A549 (cell line): ENCODE measurements around the gene LRCOL1. TPM values are rescaled to one million over a fixed set of nuclear protein-coding genes. Genes with fewer than 3 reads are reported as not detected.
A peak's percentile ranks its signal among the peaks of the same experiment; 100 is the strongest.

Experiments
- ATAC-seq, 2 experiments: fragments of 200-7000 bp in 1 of 2; fragments of >200 bp in 1 of 2; cut with Nextera tagmentation in 1 of 2; cut with Tn5 transposase in 1 of 2; 3 replicates each; pipeline versions ENCODE4 v1.8.0 to v1.9.1; 2018 to 2020; ENCODE audit warnings: mild to moderate bottlenecking in 1 of 2, moderate library complexity in 1 of 2
- CTCF ChIA-PET: fragments of 300-600 bp; sonication (Branson Sonifier 250); formaldehyde crosslinking; extraction: SDS; loops from one replicate; lab custom pipeline; 2021; ENCODE audit warnings: antibody characterized with exemption, inconsistent platforms; lab: Yijun Ruan, JAX
- POLR2A ChIA-PET: fragments of 350-600 bp; formaldehyde crosslinking; extraction: SDS; loops from one replicate; lab custom pipeline; 2021; ENCODE audit warnings: antibody characterized with exemption, inconsistent platforms; lab: Yijun Ruan, JAX
- DNase-seq, 2 experiments: peaks; one replicate each; pipeline versions ENCODE4 v3.0.0 to v3.0.0-alpha.2; 2011 to 2016; ENCODE audit warnings: low read depth in 1 of 2, low spot score in 1 of 2
- FAIRE-seq: peaks from 2 replicates; lab custom pipeline; 2011; peaks lifted over from hg19 to GRCh38; lab: Jason Lieb, UNC
- H3K27ac ChIP-seq, 2 experiments: fragments of >200 bp; sonication (Bioruptor Twin); formaldehyde crosslinking; 3 replicates each; pipeline ENCODE4 v1.5.1; 2016 to 2017
- H3K4me1 ChIP-seq: fragments of >200 bp; sonication (Bioruptor Twin); formaldehyde crosslinking; 3 replicates; pipeline ENCODE4 v1.6.1; 2016
- H3K4me2 ChIP-seq: fragments of >200 bp; sonication (Bioruptor Twin); formaldehyde crosslinking; 3 replicates; pipeline ENCODE4 v1.6.1; 2016
- H3K4me3 ChIP-seq: fragments of >200 bp; sonication (Bioruptor Twin); formaldehyde crosslinking; 3 replicates; pipeline ENCODE4 v1.5.1; 2016
- H3K9me3 ChIP-seq: fragments of >200 bp; sonication (Bioruptor Twin); formaldehyde crosslinking; 3 replicates; pipeline ENCODE4 v1.6.1; 2016
- BHLHE40 ChIP-seq: IDR thresholded peaks from 2 replicates; pipeline ENCODE4 v1.6.1; 2012; ENCODE audit warnings: low read depth, low read length, inconsistent platforms
- CBX8 ChIP-seq: fragments of 200-600 bp; sonication (generic); IDR thresholded peaks from 2 replicates; pipeline ENCODE4 v1.6.1; 2016
- CEBPB ChIP-seq, 2 experiments: fragments of >200 bp in 1 of 2; sonication (Bioruptor Twin) in 1 of 2; formaldehyde crosslinking in 1 of 2; IDR thresholded peaks; 2 replicates each; pipeline ENCODE4 v1.6.1; 2012 to 2016
- CTCF ChIP-seq: fragments of >200 bp; sonication (Bioruptor Twin); formaldehyde crosslinking; IDR thresholded peaks from 3 replicates; pipeline ENCODE4 v1.5.1; 2016
- ELK1 ChIP-seq: fragments of 150-350 bp; IDR thresholded peaks from 2 replicates; pipeline ENCODE4 v1.6.1; 2014; ENCODE audit warnings: low read depth, mild to moderate bottlenecking, low read length
- EP300 ChIP-seq, 2 experiments: fragments of >200 bp; sonication (Bioruptor Twin); formaldehyde crosslinking; IDR thresholded peaks; 2 replicates in 1 of 2; 3 replicates in 1 of 2; pipeline ENCODE4 v1.6.1; 2016 to 2017
- ESRRA ChIP-seq: fragments of 150-350 bp; IDR thresholded peaks from 2 replicates; pipeline ENCODE4 v1.6.1; 2014; ENCODE audit warnings: mild to moderate bottlenecking, low read length, borderline replicate concordance
- GATA3 ChIP-seq: IDR thresholded peaks from 2 replicates; pipeline ENCODE4 v1.6.1; 2012; ENCODE audit warnings: borderline replicate concordance
- HDAC2 ChIP-seq: fragments of 200-600 bp; sonication (generic); IDR thresholded peaks from 2 replicates; pipeline ENCODE4 v1.6.1; 2016
- HEYL ChIP-seq: fragments of 250-450 bp; sonication (Bioruptor Pico); IDR thresholded peaks from 2 replicates; pipeline ENCODE4 v1.8.0; 2021; ENCODE audit warnings: mild to moderate bottlenecking, moderate library complexity
- HOXA7 ChIP-seq: fragments of 250-450 bp; sonication (Bioruptor Pico); IDR thresholded peaks from 2 replicates; pipeline ENCODE4 v1.5.0; 2020; ENCODE audit warnings: mild to moderate bottlenecking, moderate library complexity
- HOXB13 ChIP-seq: fragments of 250-450 bp; sonication (Bioruptor Pico); IDR thresholded peaks from 2 replicates; pipeline ENCODE4 v1.5.0; 2020; ENCODE audit warnings: low read depth, mild to moderate bottlenecking, moderate library complexity
- JUN ChIP-seq, 2 experiments: fragments of >200 bp; sonication (Bioruptor Twin); formaldehyde crosslinking; IDR thresholded peaks; 2 replicates in 1 of 2; 3 replicates in 1 of 2; pipeline ENCODE4 v1.6.1; 2016 to 2017
- KDM1A ChIP-seq: fragments of 200-600 bp; sonication (generic); IDR thresholded peaks from 2 replicates; pipeline ENCODE4 v1.6.1; 2016; ENCODE audit warnings: low read depth, mild to moderate bottlenecking
- MAFK ChIP-seq: fragments of 450-650 bp; IDR thresholded peaks from 2 replicates; pipeline ENCODE4 v1.6.1; 2014; ENCODE audit not compliant: partially characterized antibody
- MAX ChIP-seq: IDR thresholded peaks from 2 replicates; pipeline ENCODE4 v1.6.1; 2012
- MYC ChIP-seq: IDR thresholded peaks from 2 replicates; pipeline ENCODE4 v1.6.1; 2012; ENCODE audit warnings: mild to moderate bottlenecking, inconsistent platforms, low read length, improper control_type of control experiment, borderline replicate concordance
- POLR2A ChIP-seq: IDR thresholded peaks from 2 replicates; pipeline ENCODE4 v1.6.1; 2012; ENCODE audit warnings: mild to moderate bottlenecking, low read length
- RAD21 ChIP-seq, 2 experiments: fragments of >200 bp in 1 of 2; sonication (Bioruptor Twin) in 1 of 2; formaldehyde crosslinking in 1 of 2; IDR thresholded peaks in 1 of 2; conservative IDR thresholded peaks in 1 of 2; 2 replicates in 1 of 2; 3 replicates in 1 of 2; pipeline ENCODE4 v1.6.1; 2012 to 2018; ENCODE audit warnings: inconsistent platforms in 1 of 2
- RNF2 ChIP-seq: fragments of 200-600 bp; sonication (generic); IDR thresholded peaks from 2 replicates; pipeline ENCODE4 v1.6.1; 2016; ENCODE audit warnings: low read depth, mild to moderate bottlenecking, antibody characterized with exemption, moderate library complexity, borderline replicate concordance
- SMC3 ChIP-seq: fragments of >200 bp; sonication (Bioruptor Twin); formaldehyde crosslinking; IDR thresholded peaks from 3 replicates; pipeline ENCODE4 v1.6.1; 2018; ENCODE audit warnings: inconsistent platforms
- TFCP2L1 ChIP-seq: fragments of 250-450 bp; sonication (Bioruptor Pico); IDR thresholded peaks from 2 replicates; pipeline ENCODE4 v1.5.0; 2021; ENCODE audit warnings: mild to moderate bottlenecking
- ZNF302 ChIP-seq: fragments of 250-450 bp; sonication (Bioruptor Pico); IDR thresholded peaks from 2 replicates; pipeline ENCODE4 v1.9.0; 2021; ENCODE audit warnings: inconsistent platforms, mild to moderate bottlenecking, moderate library complexity
- ZSCAN20 ChIP-seq: fragments of 250-450 bp; sonication (Bioruptor Pico); IDR thresholded peaks from 2 replicates; pipeline ENCODE4 v1.8.0; 2022; ENCODE audit warnings: mild to moderate bottlenecking, moderate library complexity
- WGBS: methylation state at CpG from one replicate; pipeline ENCODE4 v1.1.6; 2017; ENCODE audit errors: missing lambda C conversion rate; 5-methylcytosine and 5-hydroxymethylcytosine counted together
- polyA plus RNA-seq, 4 experiments: library from polyadenylated mRNA; depleted of rRNA in 3 of 4; stranded (reverse); fragments of >200 nt; fragmentation: RNase III in 1 of 4; extraction: RNeasy Plus Mini Kit Qiagen cat#74134 plus additional on column Dnase treatment in 1 of 4; gene quantifications; 2 replicates in 3 of 4; 3 replicates in 1 of 4; pipeline ENCODE4 v1.2.3, GENCODE V29; 2011 to 2017

The LRCOL1 gene
- polyA plus RNA-seq, 2 of the 4 experiments (the other 2 are of a cell fraction): not detected

- POLR2A ChIA-PET: no interaction called here
- CTCF ChIA-PET: interaction anchor here (1.0 to 5.2 kb wide), 5 partner anchors 9 to 494 kb away, joined by 3 to 33 read pairs (median 3); no protein-coding TSS in a partner anchor
- WGBS: 92% methylated on average over 10 of the region's 10 CpGs
Observed at GRCh38 chr12:132647858-132648257, 37.5 kb upstream of the LRCOL1 start.

GRCh38 chr12:132646850-132647249 lies 36.5 kb upstream of the LRCOL1 start:
- ATAC-seq (no peak), DNase-seq (no peak), FAIRE-seq (no peak)
- no peak for TF ChIP-seq GATA3
- no peak for TF ChIP-seq EP300 (IDR thresholded peaks at IDR 0.05)
- TF ChIP-seq RNF2: no peak
- TF ChIP-seq BHLHE40: no peak
- no peak for TF ChIP-seq ESRRA
- no peak for TF ChIP-seq KDM1A
- TF ChIP-seq MYC: no peak
- no peak for TF ChIP-seq CBX8
- TF ChIP-seq HDAC2: no peak
- TF ChIP-seq MAX: no peak
- TF ChIP-seq TFCP2L1 (CRISPR knock-in tag): no peak
- TF ChIP-seq ZNF302 (CRISPR knock-in tag): no peak
- TF ChIP-seq CTCF: no peak
- TF ChIP-seq ELK1: no peak
- H3K4me2 ChIP-seq: no peak overlapping the region
- 95% methylated on average over 7 of the region's 7 CpGs for WGBS
- no peaks in the 10 kb centered on the region for H3K4me1 ChIP-seq
- no peak overlapping the region for H3K4me3 ChIP-seq
- ChIA-PET CTCF (interaction anchor here (1.1 to 1.8 kb wide), 2 partner anchors 8 to 9 kb away, joined by 3 to 5 read pairs; no protein-coding TSS in a partner anchor), POLR2A (no interaction called here)
- H3K27ac ChIP-seq: no peak overlapping the region
- no peaks in the 10 kb centered on the region for H3K9me3 ChIP-seq

More at GRCh38 chr12:132647858-132648257, 37.5 kb upstream of the LRCOL1 start:
- Histone ChIP-seq H3K27ac (no peak overlapping the region), H3K4me3 (no peak overlapping the region), H3K4me2 (no peak overlapping the region), H3K9me3 (no peaks in the 10 kb centered on the region), H3K4me1 (no peaks in the 10 kb centered on the region)
- ATAC-seq (no peak), DNase-seq (no peak), FAIRE-seq (no peak)
- TF ChIP-seq POLR2A (no peak), CEBPB (IDR thresholded peaks at IDR 0.05) (no peak), MAFK (peak; percentile 86), JUN (IDR thresholded peaks at IDR 0.05) (no peak), HEYL (CRISPR knock-in tag) (no peak)

GRCh38 chr12:132642846-132643835 lies 32.8 kb upstream of the LRCOL1 start:
- DNase-seq (no peak), FAIRE-seq (no peak), ATAC-seq (no peak)
- H3K9me3 ChIP-seq: no peaks in the 10 kb centered on the region
- no peak overlapping the region for H3K4me3 ChIP-seq
- no peak overlapping the region for H3K27ac ChIP-seq
- ChIA-PET CTCF (interaction anchor here (1.8 to 9.8 kb wide), 3 partner anchors 8 to 228 kb away, joined by 4 to 87 read pairs (median 9); no protein-coding TSS in a partner anchor), POLR2A (no interaction called here)
- H3K4me2 ChIP-seq: no peak overlapping the region
- WGBS: 92% methylated on average over 26 of the region's 30 CpGs
- H3K4me1 ChIP-seq: no peaks in the 10 kb centered on the region
- TF ChIP-seq SMC3 (no peak), RAD21 (conservative IDR thresholded peaks at IDR 0.05 in 1 of 2, IDR thresholded peaks at IDR 0.05 in 1 of 2) (no peak), CEBPB (IDR thresholded peaks at IDR 0.05) (no peak), ESRRA (no peak), HOXB13 (CRISPR knock-in tag) (no peak), MAX (no peak), ZSCAN20 (CRISPR knock-in tag) (no peak), HOXA7 (CRISPR knock-in tag) (no peak)
- TF ChIP-seq, all 56 proteins: peak for 0
